H9 (cell line): ENCODE data around the gene NPM3. TPM values are rescaled to one million over a fixed set of nuclear protein-coding genes. Genes with fewer than 3 reads are reported as not detected.

Experiments
- DNase-seq: peaks from one replicate; pipeline ENCODE4 v3.0.0-alpha.2; 2017
- H2AFZ ChIP-seq: one replicate; pipeline ENCODE4 v1.6.1; 2013; ENCODE audit warnings: mild to moderate bottlenecking, low read length, control low read depth, moderate library complexity
- H2AK5ac ChIP-seq: 2 replicates; pipeline ENCODE4 v1.6.1; 2013; ENCODE audit warnings: low read length, control low read depth, mixed read lengths; ENCODE audit not compliant: insufficient read length
- H2BK120ac ChIP-seq: one replicate; pipeline ENCODE4 v1.6.1; 2013; ENCODE audit warnings: low read depth, mild to moderate bottlenecking, low read length, control low read depth, inconsistent platforms; ENCODE audit not compliant: poor library complexity, severe bottlenecking
- H2BK12ac ChIP-seq: 2 replicates; pipeline ENCODE4 v1.6.1; 2013; ENCODE audit warnings: low read length, control low read depth, mixed read lengths, low read depth; ENCODE audit not compliant: insufficient read length
- H2BK15ac ChIP-seq: 2 replicates; pipeline ENCODE4 v1.6.1; 2013; ENCODE audit warnings: low read depth, low read length, control low read depth
- H2BK20ac ChIP-seq: one replicate; pipeline ENCODE4 v1.6.1; 2013; ENCODE audit warnings: low read depth, mild to moderate bottlenecking, low read length, control low read depth, inconsistent platforms; ENCODE audit not compliant: poor library complexity, severe bottlenecking
- H2BK5ac ChIP-seq: 2 replicates; pipeline ENCODE4 v1.6.1; 2013; ENCODE audit warnings: low read length, control low read depth, mixed read lengths; ENCODE audit not compliant: insufficient read length
- H3K14ac ChIP-seq: 2 replicates; pipeline ENCODE4 v1.6.1; 2013; ENCODE audit warnings: low read length, control low read depth; ENCODE audit not compliant: insufficient read depth
- H3K18ac ChIP-seq: 2 replicates; pipeline ENCODE4 v1.6.1; 2013; ENCODE audit warnings: low read depth, mild to moderate bottlenecking, mixed read lengths, low read length, control low read depth; ENCODE audit not compliant: insufficient read length
- H3K23ac ChIP-seq: 2 replicates; pipeline ENCODE4 v1.6.1; 2013; ENCODE audit warnings: low read length, control low read depth, mixed read lengths, low read depth; ENCODE audit not compliant: insufficient read length
- H3K23me2 ChIP-seq: 2 replicates; pipeline ENCODE4 v1.6.1; 2013; ENCODE audit warnings: low read depth, mild to moderate bottlenecking, mixed read lengths, low read length, control low read depth; ENCODE audit not compliant: insufficient read length, poor library complexity, severe bottlenecking
- H3K27ac ChIP-seq: 2 replicates; pipeline ENCODE4 v1.5.1; 2013; ENCODE audit warnings: low read length, control low read depth, mixed read lengths, low read depth; ENCODE audit not compliant: insufficient read length
- H3K27me3 ChIP-seq: 2 replicates; pipeline ENCODE4 v1.6.1; 2013; ENCODE audit warnings: low read length, control low read depth, inconsistent platforms; ENCODE audit not compliant: insufficient read depth
- H3K4ac ChIP-seq: 2 replicates; pipeline ENCODE4 v1.6.1; 2013; ENCODE audit warnings: low read depth, mild to moderate bottlenecking, control low read depth, inconsistent platforms, low read length, moderate library complexity
- H3K4me1 ChIP-seq: 2 replicates; pipeline ENCODE4 v1.6.1; 2013; ENCODE audit warnings: low read length, control low read depth, inconsistent platforms; ENCODE audit not compliant: insufficient read depth
- H3K4me2 ChIP-seq: 2 replicates; pipeline ENCODE4 v1.6.1; 2013; ENCODE audit warnings: low read length, control low read depth, mixed read lengths; ENCODE audit not compliant: insufficient read length, insufficient read depth
- H3K56ac ChIP-seq: 2 replicates; pipeline ENCODE4 v1.6.1; 2013; ENCODE audit warnings: low read depth, mild to moderate bottlenecking, mixed read lengths, low read length, control low read depth; ENCODE audit not compliant: insufficient read length
- H3K79me1 ChIP-seq: 2 replicates; pipeline ENCODE4 v1.6.1; 2013; ENCODE audit warnings: low read depth, mild to moderate bottlenecking, moderate library complexity, low read length, control low read depth, inconsistent platforms; ENCODE audit not compliant: insufficient read depth, poor library complexity, severe bottlenecking
- H3K79me2 ChIP-seq: 2 replicates; pipeline ENCODE4 v1.6.1; 2013; ENCODE audit warnings: low read length, control low read depth, inconsistent platforms; ENCODE audit not compliant: insufficient read depth
- H3K9ac ChIP-seq: 2 replicates; pipeline ENCODE4 v1.6.1; 2013; ENCODE audit warnings: low read length, control low read depth, mixed read lengths; ENCODE audit not compliant: insufficient read length; ENCODE audit errors: extremely low read depth
- H3K9me3 ChIP-seq: one replicate; pipeline ENCODE4 v1.6.1; 2013; ENCODE audit warnings: low read depth, low read length, inconsistent platforms; ENCODE audit not compliant: control insufficient read depth
- H3T11ph ChIP-seq: one replicate; pipeline ENCODE4 v1.6.1; 2013; ENCODE audit warnings: mild to moderate bottlenecking, low read length, control low read depth, inconsistent platforms
- H4K20me1 ChIP-seq: one replicate; pipeline ENCODE4 v1.6.1; 2013; ENCODE audit not compliant: control insufficient read depth, insufficient read length, insufficient read depth
- H4K5ac ChIP-seq: 2 replicates; pipeline ENCODE4 v1.6.1; 2013; ENCODE audit warnings: low read depth, mild to moderate bottlenecking, mixed read lengths, low read length, control low read depth; ENCODE audit not compliant: insufficient read length
- H4K8ac ChIP-seq: replicated peaks from 2 replicates; pipeline ENCODE4 v1.6.1; 2013; ENCODE audit warnings: low read length, control low read depth, mixed read lengths, low read depth; ENCODE audit not compliant: insufficient read length
- H4K91ac ChIP-seq: 2 replicates; pipeline ENCODE4 v1.6.1; 2013; ENCODE audit warnings: low read depth, mild to moderate bottlenecking, moderate library complexity, mixed read lengths, low read length, control low read depth; ENCODE audit not compliant: insufficient read length
- H3K27ac Mint-ChIP-seq, 3 experiments: 2 replicates in 2 of 3; 3 replicates in 1 of 3; pipeline ENCODE4 v1.8.0; 2020 to 2021; ENCODE audit warnings: mixed read lengths in 3 of 3, mild to moderate bottlenecking in 1 of 3, moderate library complexity in 1 of 3
- H3K27me3 Mint-ChIP-seq: 2 replicates; pipeline ENCODE4 v1.8.0; 2021; ENCODE audit warnings: low read depth, mild to moderate bottlenecking, moderate library complexity, mixed read lengths
- H3K36me3 Mint-ChIP-seq, 3 experiments: 2 replicates in 2 of 3; 3 replicates in 1 of 3; pipeline ENCODE4 v1.8.0; 2020 to 2021; ENCODE audit warnings: low read depth in 3 of 3, mixed read lengths in 3 of 3; ENCODE audit not compliant: insufficient read depth in 1 of 3
- H3K4me1 Mint-ChIP-seq, 2 experiments: 2 replicates each; pipeline ENCODE4 v1.8.0; 2020; ENCODE audit warnings: mixed read lengths in 2 of 2
- H3K4me3 Mint-ChIP-seq, 2 experiments: 2 replicates in 1 of 2; 3 replicates in 1 of 2; pipeline ENCODE4 v1.8.0; 2020 to 2021; ENCODE audit warnings: mild to moderate bottlenecking in 2 of 2, mixed read lengths in 2 of 2, moderate library complexity in 1 of 2
- H3K9me3 Mint-ChIP-seq, 2 experiments: 2 replicates in 1 of 2; 3 replicates in 1 of 2; pipeline ENCODE4 v1.8.0; 2020; ENCODE audit warnings: mild to moderate bottlenecking in 2 of 2, mixed read lengths in 2 of 2, moderate library complexity in 1 of 2
- WGBS: extraction: QIAGEN DNeasy Blood & Tissue Kit; methylation state at CpG from one replicate; pipeline ENCODE4 v1.1.7; 2013; ENCODE audit warnings: missing lambda C conversion rate, low lambda C conversion rate, mixed read lengths; ENCODE audit not compliant: insufficient read length; ENCODE audit errors: extremely low coverage; 5-methylcytosine and 5-hydroxymethylcytosine counted together
- total RNA-seq: library from RNA; stranded (reverse); gene quantifications from 2 replicates; pipeline ENCODE4 v1.2.1, GENCODE V29; 2021
- TF ChIP-seq, protein P1 (sequence below): fragments of 200-600 bp; sonication (generic); conservative IDR thresholded peaks from 3 replicates; pipeline ENCODE4 v1.8.0; 2021; ENCODE audit warnings: antibody characterized with exemption, mild to moderate bottlenecking

Gene NPM3
- total RNA-seq, 1 experiment from 2014 or later: 133 TPM

DNA sequence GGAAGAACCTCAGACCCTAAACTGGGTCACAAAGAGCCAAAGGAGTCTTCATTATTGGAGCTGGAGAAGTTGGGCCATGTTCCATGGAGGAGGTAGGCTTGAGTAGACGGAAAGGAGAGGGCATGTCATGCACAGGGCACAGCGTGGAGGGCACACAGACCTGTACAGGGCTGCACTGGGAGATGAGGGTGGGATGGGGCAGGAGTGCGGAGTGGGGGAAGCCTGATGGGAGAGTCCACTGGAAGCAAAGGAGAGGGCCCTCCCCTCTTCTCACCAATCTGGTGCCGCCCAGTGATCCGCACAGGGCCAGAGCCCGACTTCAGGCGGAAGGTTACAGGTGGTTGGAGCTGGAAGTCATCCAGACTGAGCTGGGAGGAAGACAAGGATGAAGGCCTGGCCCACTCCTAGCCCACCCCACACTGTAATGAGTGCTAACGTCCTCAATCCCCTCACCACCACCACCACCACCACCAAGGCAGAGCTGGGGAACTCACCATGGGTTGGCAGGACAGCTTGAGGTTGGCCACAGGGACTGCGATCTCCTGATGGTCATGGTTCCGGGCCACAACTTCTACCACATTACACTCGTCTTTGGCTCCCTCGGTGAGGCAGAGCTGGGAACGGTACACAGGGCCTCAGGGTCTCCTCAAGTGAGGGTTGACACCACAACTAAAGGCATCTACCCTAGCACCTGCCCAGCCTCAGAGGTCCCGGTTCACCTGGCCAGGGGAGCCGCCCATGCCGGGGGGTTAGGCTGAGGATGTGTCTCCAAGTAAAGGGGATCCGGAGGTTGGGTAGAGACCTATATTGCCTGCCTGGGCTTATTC, 1.0 kb downstream of the NPM3 start:
- peak overlapping the region in 1 of 3 experiments; percentile 99; a peak in 3 of 7 replicates for H3K27ac Mint-ChIP-seq
- Histone ChIP-seq H3K9ac (peak overlapping the region; percentile 78), H4K20me1 (peaks cover 2% of the 10 kb centered on the region), H2BK12ac (no peak overlapping the region), H4K5ac (no peak overlapping the region), H3K23me2 (peaks cover 26% of the 10 kb centered on the region), H2AK5ac (no peak overlapping the region), H3K18ac (no peak overlapping the region), H3K4me1 (peaks cover 5% of the 10 kb centered on the region; the same call in 1 of the 2 replicates), H4K8ac (no peak overlapping the region), H3K79me2 (peaks cover 2% of the 10 kb centered on the region; the same call in 1 of the 2 replicates), H2BK15ac (no peak overlapping the region), H2BK120ac (no peak overlapping the region), H3K27ac (no peak overlapping the region), H3K14ac (no peak overlapping the region; the same call in 1 of the 2 replicates), H3K79me1 (no peaks in the 10 kb centered on the region), H3K56ac (no peak overlapping the region), H2BK20ac (no peak overlapping the region), H3K4ac (no peak overlapping the region), H4K91ac (no peak overlapping the region), H2AFZ (no peak overlapping the region), H2BK5ac (no peak overlapping the region), H3K27me3 (peaks cover 14% of the 10 kb centered on the region; the same call in 1 of the 2 replicates), H3T11ph (no peak overlapping the region), H3K4me2 (peak overlapping the region; percentile 98), H3K9me3 (no peaks in the 10 kb centered on the region), H3K23ac (no peak overlapping the region)
- peak overlapping the region; percentile 100 for H3K4me3 Mint-ChIP-seq
- H3K36me3 Mint-ChIP-seq: peaks cover 9 to 32% (median 20%) of the 10 kb centered on the region in 3 experiments
- peaks cover 22% of the 10 kb centered on the region for H3K27me3 Mint-ChIP-seq
- TF ChIP-seq, protein P1, sequence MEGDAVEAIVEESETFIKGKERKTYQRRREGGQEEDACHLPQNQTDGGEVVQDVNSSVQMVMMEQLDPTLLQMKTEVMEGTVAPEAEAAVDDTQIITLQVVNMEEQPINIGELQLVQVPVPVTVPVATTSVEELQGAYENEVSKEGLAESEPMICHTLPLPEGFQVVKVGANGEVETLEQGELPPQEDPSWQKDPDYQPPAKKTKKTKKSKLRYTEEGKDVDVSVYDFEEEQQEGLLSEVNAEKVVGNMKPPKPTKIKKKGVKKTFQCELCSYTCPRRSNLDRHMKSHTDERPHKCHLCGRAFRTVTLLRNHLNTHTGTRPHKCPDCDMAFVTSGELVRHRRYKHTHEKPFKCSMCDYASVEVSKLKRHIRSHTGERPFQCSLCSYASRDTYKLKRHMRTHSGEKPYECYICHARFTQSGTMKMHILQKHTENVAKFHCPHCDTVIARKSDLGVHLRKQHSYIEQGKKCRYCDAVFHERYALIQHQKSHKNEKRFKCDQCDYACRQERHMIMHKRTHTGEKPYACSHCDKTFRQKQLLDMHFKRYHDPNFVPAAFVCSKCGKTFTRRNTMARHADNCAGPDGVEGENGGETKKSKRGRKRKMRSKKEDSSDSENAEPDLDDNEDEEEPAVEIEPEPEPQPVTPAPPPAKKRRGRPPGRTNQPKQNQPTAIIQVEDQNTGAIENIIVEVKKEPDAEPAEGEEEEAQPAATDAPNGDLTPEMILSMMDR: no peak
- peak; percentile 32 for DNase-seq
- peaks cover 40 to 58% of the 10 kb centered on the region in 2 experiments for H3K4me1 Mint-ChIP-seq
- no peaks in the 10 kb centered on the region; a peak in 1 of 5 replicates for H3K9me3 Mint-ChIP-seq
- no CpG with 5 or more reads among the region's 17 CpGs for WGBS
